ENCODE data around the gene ABCA7.
"Not testable (repeated sequence)": the region's sequence is repeated elsewhere in the genome, so short reads cannot be mapped to it uniquely, and the experiment has no call there.

Gene ABCA7

DNA sequence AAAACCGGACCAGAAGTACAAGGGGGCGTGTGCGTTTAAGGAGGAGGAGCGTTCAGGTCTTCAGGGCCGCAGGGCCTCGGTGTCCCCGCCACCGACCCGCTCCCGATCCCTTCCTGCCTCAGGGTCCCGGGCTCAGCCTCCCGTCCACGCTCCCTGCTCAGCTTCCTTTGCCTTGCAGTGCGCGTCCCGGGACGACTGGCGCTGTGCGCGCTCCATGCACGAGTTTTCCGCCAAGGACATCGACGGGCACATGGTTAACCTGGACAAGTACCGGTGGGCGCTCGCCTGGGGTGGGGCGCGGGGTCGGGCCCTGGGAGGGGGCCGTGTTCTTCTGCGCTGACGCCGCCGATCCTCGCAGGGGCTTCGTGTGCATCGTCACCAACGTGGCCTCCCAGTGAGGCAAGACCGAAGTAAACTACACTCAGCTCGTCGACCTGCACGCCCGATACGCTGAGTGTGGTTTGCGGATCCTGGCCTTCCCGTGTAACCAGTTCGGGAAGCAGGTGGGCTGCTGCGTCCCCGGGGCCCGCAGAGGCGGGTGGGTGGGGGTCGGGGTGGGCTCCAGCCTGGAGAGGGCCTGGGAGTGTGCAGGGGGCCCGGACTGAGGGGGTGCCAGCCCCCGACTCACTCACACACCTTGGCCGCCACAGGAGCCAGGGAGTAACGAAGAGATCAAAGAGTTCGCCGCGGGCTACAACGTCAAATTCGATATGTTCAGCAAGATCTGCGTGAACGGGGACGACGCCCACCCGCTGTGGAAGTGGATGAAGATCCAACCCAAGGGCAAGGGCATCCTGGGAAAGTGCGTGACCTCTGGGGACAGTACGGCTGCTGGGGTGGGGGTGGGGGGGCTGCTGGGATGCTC lies 65.3 kb downstream of the ABCA7 start:
- DNase-seq (ENCODE audit: low read depth) = no peak

DNA sequence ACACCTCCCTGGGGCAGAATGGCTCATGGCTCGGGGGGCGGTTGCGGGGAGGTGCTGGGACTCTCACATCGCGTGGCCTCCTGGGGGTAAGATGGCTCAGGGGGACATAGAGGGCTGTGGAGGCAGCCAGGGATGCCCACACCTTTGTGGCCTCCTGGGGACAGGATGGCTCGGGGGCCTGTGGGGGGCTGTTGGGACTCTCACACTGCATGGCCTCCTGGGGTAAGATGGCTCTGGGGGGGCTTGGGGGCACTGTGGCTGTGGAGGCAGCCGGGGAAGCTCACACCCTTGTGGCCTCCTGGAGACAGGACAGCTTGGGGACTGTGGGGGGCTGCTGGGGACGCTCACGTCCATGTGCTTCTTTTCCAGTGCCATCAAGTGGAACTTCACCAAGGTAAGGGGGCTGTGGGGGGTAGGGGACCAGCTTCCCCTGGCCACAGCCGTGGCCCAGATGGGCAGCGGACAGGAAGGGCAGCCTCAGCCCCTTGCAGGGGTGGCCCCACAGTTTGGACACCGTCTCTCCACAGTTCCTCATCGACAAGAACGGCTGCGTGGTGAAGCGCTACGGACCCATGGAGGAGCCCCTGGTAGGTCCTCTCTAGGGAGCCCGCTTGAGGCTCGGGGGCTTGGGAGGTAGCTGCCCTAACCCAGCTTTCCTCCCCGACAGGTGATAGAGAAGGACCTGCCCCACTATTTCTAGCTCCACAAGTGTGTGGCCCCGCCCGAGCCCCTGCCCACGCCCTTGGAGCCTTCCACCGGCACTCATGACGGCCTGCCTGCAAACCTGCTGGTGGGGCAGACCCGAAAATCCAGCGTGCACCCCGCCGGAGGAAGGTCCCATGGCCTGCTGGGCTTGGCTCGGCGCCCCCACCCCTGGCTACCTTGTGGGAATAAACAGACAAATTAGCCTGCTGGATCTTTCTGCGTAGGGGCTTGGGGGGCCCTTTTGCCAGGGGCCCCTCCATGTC lies 66.2 kb downstream of the ABCA7 start:
- DNase-seq (ENCODE audit: low read depth) = no peak

DNA sequence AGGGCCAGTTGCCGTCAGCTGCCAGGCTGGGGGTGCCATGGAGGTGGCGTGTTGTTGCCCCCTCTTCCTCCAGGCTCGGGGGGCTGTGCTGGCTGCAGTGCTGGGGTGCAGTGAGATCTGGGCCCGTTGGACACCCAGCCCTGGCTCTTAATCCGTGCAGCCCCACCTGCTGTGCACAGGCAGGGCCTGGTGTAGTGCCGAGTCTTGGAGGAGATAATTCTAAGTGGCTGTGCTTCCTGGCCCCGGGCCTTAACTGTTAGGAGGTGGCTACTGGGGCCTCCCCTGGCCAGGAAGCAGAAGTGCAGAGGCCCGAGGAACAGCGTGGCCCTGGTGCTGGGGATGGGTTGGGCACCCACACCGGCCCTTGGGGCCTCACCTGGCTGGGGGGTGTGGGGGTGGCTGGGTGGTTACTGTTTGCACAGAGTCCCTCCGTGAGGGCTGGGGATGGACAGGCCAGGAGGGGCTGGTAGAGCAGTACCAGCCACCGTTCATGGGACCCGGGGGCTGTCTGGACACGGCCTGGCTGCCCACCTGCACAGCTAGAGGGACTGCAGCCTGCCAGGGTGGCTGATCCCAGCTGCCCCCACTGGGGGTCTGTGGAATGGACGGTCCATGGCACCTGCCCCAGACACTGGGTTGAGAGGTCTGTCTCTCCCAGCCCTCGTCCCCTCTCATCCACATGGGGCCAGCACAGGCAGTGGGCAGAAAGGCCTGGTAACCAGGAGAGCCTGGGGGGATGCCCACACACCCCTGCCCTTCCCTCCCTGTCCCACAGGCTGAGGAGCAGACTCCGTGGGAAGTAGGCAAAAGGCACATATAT lies 67.1 kb downstream of the ABCA7 start:
- DNase-seq (ENCODE audit: low read depth) = no peak

DNA sequence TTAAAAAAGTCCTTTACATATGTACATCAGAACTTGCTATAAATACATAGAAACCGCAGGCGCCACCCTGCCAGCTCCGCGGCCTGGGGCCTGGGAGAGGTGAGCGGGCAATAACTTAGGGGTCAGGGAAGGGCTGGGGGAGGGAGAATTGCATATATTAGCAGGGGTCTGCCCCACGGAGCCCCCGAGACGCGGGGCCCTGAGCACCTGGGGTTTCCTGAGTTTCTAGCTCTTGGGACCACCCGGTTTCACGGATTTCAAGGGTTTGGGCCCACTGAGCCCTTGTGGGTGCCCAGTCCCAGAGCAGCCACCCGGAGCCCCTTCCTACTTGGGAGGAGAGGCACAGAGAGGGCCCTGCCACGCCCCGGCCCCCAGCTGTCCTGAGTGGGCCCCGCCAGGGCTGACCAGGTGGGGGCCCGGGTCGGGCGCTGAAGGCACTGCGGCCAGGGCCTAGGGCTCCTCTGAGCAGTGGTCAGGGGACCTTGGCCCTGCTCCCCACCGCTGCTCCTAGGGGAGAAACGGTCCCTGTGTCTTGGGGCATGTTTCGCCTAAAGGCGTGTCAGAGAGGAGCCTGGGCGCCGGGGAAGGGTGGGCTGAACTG lies 67.9 kb downstream of the ABCA7 start:
- DNase-seq (ENCODE audit: low read depth) = no peak

DNA sequence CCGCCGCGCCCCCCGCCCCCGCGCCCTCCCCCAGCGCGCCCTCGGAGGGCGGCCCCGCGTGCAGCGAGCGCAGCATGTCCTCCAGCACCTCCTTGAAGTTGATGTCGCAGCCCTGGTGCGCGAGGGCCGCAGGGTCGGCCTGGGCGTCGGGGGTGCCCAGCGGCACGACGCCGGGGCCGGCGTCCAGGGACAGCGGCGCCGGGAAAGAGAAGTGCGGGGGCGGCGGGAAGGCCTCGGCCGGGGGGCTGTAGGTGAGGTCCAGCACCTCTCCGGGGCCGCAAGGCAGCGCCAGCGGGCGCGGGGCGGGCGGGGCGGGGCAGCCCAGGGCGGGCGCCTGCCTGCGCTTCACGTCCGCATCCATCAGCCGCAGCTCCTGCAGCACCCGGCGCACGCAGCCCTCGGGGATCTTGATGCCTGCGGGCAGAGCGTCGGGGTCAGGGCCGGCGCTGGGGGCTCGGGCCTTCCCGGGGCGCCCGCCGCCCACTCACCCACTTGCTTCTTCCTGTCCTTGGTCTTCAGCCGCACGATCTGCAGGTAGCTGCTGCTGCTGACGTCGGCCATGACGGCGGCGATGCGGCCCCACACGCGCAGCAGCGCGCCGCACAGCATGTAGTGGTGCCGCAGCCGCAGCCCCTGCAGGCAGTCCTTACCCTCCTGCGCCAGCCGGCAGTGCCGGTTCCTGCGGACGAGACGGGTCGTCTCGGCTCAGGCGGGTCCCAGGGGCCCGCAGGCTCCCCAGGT lies 68.6 kb downstream of the ABCA7 start:
- no peak for DNase-seq (ENCODE audit: low read depth)

DNA sequence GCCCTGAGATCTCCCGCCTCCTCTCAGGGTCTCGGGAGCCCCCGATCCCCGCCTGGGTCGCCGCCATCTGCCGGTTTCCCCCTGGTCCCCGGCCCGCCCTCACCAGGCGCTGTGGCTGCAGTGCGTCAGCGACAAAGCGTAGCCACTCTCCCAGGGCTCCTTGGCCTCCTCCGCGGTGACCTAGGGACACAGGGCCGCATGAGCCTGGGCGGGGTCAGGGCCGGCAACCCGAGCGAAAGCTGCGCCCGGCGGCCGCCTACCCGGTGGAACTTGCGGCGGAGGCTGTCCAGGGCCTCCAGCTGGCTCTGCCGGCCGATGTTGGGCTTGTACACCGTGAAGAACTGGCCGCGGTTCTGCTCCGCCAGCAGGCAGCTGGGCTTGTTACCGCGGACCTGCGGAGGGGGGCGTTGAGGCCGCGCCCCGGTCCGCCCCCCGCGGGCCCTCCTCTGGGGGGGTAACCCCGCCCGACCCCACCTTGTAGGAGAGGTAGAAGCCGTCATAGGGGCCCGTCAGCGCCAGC lies 69.2 kb downstream of the ABCA7 start:
- no peak for DNase-seq (ENCODE audit: low read depth)

DNA sequence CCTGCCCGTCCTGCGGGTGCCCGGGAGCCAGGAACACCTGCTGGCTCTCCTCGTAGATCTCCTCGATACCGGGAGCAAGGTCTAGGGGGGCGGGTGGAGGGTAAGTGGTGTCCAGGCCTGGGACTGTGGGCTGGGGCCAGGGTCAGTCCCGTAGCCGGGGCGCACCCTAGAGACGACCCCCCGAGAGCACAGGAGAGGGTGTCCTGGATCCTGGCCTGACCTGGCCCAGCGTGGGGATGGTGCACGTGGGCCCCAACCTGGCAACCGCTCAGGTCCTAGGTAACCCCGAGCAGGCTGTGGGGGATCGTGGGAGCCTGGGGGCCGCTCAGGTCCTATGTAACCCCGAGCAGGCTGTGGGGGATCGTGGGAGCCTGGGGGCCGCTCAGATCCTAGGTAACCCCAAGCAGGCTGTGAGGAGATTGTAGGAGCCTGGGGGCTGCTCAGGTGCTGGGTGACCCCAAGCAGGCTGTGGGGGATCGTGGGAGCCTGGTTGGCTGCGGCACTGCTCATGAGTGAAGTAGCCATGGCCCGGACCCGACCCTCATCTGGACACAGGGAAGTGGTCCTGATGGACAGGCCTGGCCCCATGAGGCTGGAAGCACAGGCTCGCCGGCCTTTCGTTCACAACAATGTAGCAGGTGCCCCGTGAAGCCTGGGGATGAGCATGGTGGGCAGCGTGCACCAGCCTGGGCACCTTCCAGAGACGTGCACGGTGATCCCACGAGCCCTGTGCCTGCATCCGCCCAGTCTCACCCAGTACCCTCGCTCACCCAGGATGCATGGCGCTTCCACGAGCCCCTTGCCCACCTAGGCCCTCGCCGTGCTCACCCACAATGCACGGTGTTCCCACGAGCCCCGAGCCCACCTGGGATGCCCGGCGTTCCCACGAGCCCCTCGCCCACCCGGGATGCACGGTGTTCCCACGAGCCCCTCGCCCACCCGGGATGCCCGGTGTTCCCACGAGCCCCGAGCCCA lies 70.1 kb downstream of the ABCA7 start:
- no peak for DNase-seq (ENCODE audit: low read depth)

DNA sequence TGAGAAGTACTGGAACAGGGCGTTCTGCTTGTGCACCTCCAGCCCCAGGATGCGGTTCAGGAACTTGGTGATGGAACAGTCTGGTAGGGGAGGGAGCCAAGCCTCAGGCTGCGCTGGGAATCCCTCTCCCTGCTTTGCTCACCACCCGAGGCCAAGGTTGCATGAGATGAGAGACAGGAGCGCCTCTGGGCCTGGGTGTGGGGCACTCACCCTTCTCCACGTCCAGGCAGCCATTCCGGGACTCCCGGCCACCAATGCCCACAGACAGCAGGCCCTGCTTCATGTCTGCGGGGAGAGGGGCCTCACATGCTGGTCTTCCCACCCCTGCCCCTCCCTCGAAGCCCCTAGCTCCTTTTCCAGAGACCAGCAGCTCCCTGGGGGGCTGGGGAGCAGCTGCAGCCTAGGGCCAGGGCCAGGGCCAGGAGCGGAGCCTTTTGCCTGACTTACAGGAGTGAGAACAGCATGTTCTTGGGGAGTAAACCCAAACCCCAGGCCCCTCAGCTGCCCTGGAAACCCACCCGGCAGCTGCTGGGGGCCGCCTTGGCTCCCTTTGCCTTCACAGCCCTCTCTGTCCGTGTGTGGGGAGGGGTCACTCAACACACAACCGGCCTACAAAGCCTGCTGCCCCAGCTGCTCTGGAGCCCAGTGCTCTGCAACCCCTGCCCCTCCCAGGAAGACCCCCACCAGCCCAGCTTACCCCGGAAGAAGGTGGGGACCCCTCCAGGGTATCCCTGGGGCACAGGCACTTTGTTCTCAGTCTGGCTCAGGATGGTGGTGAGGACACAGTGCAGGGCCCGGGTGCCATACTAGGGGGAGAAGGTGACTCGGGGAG lies 71.1 kb downstream of the ABCA7 start:
- no peak for DNase-seq (ENCODE audit: low read depth)

DNA sequence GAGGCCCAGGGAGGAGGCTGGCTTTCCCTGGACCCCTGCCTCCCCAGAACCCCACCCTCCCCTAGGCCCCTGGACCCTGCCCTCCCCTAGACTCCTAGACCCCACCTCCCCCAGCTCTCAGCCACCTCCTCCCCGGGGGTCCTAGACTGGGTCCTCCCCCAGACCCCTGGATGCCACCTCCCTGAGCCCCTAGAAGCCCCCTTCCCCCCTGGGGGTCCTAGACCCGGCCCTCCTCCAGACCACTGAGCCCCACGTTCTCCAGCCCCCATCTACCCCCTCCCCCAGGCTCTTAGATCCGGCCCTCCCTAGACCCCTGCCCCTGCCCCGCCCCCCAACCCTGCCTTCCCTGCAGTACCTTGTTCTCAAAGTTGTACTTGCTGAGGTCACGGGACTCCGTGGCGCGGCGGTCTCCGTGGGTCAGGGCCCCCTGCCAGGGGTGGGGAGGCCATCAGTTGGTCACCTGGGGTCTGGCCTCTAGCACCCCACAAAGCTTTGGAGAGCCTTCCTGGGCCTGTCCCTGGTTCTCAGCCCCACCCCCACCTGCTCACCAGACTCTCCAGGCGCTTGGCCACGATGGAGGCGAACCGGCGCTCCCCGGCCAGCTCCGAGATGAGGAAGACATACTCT lies 71.8 kb downstream of the ABCA7 start:
- DNase-seq (ENCODE audit: low read depth) = no peak

DNA sequence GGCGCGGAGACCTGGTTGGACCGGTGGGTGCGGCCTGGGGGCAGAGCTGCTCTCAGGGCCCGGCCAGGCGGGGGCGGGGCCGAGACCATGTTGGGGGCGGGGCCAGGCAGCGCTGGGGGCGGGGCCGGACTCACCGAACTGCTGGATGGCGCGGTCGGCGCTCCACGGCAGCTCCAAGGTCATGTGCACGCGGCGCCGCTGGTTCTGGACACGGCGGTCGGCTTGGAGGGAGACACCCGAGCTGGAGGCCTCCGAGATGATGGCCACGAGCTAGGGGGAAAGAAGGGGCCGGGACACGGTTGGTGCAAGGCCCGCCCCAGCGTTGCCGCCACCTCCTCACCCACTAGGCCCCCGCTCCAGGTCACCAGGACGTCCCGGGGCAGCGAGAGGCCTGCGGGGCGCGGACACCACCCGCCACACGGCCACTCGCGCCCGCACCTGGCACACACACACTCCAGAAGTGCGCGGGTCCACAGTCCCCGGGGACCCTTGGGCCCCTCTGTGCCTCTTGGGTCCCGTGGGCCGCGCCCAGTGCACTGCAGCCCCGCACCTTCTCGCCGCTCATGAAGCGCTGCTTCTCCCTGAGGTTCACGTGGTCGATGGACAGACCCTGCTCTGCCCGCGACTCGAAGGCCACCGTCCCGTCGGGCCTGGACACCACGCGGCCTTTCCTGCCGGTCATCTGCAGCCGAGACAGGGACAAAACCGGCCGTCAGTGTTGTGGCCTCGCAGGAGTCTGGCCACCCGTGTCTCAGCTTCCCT lies 72.5 kb downstream of the ABCA7 start:
- no peak for DNase-seq (ENCODE audit: low read depth)

DNA sequence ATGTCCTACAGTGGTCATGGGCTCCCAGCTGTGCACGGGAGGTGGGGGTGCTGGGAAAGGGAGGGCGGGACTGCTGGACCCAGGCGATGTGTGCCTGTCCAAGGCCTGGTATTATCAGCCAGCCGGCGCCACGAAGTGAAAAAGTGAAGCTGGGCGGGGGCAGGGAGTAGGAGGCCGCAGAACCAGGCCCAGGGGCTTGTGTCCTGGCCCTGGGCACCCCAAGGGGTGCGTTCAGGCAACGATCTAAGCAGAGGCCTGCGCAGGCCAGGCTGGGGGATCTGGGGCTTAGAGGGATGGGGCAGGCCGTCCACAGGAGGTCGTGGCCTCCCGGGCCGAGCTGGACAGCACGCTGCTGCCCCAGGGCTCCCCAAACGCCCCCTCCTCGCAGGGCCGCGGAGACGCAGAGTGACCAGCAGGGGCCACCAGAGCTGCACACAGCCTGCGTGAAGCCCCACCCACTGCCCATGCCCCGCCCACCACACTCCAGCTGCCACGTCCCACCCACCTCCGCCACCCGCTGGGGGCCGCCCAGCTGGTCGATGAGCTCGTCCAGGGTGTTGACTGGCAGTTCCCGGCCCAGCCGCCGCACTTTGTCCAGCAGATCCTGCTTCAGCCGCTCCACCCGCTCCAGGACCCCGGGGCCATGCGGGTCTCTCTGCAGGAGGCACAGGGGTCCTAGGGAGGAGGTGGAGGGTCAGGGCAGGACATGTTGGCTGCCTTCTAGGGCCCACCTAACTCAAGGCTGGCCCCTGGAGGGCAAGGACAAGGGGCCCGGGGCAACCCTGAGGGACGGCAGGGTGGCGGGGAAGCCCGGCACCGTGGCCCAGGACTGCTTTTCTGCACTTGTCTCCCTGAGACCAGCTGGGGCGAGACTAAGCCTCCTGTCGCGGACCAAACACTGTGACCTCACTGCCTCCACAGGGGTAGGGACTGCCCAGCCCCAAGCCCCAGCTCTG lies 73.4 kb downstream of the ABCA7 start:
- DNase-seq (ENCODE audit: low read depth) = peak; percentile 79

DNA sequence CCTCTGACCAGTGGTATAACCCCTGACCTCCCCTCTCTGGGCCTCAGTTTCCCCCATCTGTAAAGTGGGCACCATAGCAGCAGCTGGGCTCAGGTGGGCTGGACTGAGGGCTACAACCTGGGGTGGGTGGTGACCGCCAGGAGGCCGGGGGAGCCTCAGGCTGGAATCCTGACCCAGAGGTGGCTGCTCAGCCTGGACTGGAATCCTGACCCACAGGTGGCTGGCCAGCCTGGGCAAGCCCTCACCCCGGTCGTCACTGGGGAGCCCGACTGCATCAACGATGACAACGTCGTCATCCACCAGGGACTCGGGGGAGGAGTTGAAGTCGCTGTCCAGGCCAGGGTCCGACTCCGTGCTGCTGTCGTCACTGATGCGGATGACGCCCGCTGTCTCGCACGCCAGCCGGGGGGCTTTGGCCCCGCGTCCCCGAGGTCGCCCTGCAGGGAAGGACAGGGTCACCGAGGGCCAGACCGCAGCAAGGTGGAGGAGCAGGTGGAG lies 74.1 kb downstream of the ABCA7 start:
- no peak for DNase-seq (ENCODE audit: low read depth)

DNA sequence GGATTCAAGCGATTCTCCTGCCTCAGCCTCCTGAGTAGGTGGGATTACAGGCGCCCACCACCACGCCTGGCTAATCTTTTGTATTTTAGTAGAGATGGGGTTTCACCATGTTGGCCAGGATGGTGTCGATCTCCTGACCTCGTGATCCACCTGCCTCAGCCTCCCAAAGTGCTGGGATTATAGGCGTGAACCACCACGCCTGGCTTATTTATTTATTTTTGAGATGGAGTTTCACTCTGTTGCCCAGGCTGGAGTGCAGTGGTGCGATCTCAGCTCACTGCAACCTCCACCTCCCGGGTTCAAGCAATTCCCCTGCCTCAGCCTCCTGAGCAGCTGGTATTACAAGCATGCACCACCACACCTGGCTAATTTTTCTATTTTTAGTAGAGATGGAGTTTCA lies 74.8 kb downstream of the ABCA7 start:
- not testable (repeated sequence) for DNase-seq (ENCODE audit: low read depth)

Data from T follicular helper cell (primary cell).